GM19395 (cell line): ENCODE results near the gene FGF19.
"Not testable (repeated sequence)": the region's sequence is repeated elsewhere in the genome, so short reads cannot be mapped to it uniquely, and the experiment has no call there.

ENCODE experiments used
- ATAC-seq: cut with Tn5 transposase; IDR thresholded peaks from one replicate; pipeline ENCODE4 v1.9.1; 2021; ENCODE audit warnings: mild to moderate bottlenecking, moderate library complexity; ENCODE audit not compliant: unreplicated experiment

The FGF19 gene

DNA sequence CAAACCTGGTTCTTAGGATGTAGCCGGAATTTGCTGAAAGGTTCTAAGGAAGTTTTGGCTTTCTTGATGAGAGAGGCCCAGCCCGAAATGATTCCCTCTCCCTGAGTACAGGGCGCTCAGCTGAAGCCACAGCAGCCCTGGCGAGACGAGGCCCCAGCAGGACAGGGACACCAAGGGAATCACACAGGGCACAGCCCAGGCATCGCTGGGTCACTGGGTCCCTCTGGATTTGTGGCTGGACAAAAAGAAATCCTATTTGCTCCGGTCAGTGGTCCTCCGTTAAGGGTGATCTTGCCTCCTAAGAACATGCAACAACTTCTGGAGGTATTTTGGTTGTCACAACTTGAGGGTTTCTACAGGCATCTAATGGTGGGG, 6.4 kb downstream of the FGF19 start:
- ATAC-seq, result no peak

DNA sequence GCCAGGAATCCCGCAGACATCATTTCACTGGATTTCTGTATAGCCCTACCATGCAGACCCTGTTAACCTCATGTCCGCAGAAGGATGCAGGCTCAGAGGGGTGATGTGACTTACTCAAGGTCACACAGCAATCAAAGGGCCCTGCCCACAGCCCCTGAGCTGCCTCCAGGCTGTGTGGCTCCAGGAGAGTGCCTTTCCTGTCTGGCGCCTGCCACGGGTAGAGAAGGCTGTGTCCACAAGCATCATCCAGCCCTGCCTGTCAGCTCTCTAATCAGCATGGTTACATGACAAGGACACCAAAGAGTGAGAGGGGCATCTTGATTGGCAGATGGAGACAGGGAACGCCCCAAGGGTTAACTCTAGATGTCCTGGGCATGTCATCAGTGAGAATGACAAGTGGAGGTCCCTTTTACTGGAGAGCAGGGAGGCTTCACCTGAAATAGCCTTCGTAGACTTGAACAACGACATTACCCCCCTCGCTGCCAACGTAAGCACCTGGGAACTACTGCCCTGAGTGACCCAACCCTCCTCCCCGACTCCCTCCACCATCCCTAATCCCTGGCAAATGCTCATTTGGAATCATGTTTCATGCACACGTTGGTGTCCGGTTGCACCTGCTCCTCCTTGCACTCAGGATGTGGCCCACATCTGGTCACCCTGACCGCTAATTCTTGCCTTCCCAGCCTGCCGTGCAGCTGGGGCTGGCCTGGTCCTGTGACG, 6.9 kb downstream of the FGF19 start:
- ATAC-seq, result no peak

DNA sequence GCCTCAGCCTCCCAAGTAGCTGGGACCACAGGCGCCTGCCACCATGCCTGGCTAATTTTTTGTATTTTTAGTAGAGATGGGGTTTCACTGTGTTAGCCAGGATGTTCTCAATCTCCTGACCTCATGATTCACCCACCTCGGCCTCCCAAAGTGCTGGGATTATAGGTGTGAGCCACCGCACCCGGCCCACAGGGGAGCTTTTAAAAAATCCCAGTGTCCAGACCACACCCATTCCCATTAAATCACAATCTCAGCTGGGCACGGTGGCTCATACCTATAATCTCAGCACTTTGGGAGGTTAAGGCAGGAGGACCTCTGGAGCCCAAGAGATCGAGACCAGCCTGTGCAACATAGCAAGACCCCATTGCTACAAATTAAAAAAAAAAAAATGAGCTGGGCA, 7.8 kb downstream of the FGF19 start:
- ATAC-seq, result not testable (repeated sequence)

DNA sequence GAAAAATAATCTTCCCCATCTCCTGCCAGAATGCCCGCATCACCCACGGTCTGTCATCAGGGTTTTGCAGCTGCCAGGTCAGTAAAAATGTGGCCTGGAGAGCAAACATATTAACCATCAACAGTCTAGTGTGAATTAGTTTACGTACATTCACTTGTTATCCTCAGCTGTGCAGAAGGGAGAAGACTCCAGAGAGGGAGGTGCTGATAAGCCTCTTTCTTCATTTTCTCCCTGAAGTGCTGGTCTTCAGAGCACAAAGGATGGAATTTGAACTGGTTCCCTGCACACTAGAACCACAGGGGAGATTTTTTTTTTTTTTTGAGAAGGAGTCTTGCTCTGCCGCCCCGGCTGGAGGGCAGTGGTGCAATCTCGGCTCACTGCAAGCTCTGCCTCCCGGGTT, 8.2 kb downstream of the FGF19 start:
- no peak for ATAC-seq

DNA sequence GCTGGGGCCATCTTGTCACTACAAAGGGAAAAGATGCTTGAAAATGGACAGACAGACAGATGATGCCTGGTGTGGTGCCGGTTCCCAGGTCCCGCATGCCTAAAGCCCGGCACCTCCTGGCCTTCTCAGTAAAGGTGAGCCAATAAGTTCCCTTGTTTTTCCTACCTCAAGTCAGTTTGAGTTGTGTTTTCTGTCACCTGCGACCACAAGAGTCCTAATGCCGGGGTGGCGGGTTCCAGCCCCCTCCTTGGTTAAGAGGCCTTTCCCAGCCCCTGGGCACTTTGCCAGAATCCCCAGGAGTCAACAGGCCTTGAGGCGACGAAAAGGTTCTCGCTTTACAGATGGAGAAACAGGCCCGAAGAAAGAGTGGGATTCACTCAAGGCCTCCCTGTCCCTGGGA, 9.0 kb downstream of the FGF19 start:
- ATAC-seq, result no peak

DNA sequence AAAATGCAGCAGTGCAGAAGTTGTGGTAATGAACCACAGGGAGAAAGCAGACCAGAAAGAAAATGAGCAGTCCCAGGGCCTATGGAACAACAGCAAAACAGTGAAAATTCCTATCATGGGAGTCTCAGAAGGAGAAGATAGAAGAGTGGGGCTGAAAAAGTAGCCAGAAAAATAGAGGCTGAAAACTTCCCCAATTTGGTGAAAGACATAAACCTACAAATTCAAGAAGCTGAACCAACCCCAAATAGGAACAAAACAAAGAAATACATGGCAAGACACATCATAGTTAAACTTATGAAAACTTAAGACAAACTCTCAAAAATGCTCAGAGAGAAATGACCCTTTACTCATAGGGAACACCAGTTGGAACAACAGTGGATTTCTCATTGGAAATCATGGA, 11.4 kb downstream of the FGF19 start:
- ATAC-seq, result no peak

DNA sequence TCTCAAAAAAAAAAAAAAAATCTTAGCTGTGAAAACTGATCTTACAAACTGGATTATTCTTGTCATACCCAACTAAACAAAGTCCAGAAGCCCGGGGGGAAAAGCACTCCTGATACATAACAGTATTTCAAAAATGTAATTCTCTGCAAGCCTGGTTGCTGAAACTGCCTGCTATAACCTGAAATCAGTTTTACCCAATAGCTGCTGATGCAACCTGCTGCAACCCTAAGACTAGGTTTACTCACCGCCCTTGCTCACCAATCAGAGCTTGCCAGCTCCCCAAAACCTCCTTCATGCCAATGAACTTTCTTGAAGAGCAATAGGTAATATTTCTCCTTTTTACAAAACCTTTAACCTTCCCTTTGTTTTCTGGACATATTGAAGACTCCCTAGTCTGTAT, 12.4 kb downstream of the FGF19 start:
- ATAC-seq, result no peak

DNA sequence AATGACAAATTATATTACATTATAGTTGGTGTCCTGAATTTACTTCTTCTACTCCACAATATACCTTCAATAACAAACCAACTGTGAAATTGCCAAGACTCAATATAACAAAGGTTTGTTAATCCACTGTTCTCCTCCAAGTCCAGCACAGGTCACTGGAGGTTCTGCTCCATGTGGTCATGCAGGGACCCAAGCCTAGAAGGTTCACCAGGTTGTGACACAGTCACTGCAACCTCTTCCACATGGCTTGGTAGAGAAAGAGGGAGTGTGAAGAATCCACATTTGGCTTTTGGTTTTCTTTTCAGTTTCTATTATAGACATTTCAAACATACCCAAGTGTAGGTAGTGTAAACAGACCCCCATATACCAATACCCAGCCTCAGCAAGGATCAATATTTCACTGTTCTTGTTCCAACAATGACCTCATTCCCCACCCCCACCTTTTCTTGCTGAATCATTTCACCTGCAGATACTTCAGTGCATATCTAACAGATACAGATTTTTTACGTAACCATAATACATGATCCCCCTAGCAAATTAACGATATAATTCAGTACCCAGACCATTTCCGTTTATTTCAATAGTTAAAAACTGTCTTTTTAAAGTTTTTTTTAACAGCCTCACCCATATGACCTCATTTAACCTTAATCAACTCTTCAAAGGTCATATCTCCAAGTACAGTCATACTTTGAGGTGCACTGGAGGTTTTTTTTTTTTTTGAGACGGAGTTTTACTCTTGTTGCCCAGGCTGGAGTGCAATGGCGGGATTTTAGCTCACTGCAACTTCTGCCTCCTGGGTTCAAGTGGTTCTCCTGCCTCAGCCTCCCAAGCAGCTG, 14.1 kb downstream of the FGF19 start:
- no peak for ATAC-seq

DNA sequence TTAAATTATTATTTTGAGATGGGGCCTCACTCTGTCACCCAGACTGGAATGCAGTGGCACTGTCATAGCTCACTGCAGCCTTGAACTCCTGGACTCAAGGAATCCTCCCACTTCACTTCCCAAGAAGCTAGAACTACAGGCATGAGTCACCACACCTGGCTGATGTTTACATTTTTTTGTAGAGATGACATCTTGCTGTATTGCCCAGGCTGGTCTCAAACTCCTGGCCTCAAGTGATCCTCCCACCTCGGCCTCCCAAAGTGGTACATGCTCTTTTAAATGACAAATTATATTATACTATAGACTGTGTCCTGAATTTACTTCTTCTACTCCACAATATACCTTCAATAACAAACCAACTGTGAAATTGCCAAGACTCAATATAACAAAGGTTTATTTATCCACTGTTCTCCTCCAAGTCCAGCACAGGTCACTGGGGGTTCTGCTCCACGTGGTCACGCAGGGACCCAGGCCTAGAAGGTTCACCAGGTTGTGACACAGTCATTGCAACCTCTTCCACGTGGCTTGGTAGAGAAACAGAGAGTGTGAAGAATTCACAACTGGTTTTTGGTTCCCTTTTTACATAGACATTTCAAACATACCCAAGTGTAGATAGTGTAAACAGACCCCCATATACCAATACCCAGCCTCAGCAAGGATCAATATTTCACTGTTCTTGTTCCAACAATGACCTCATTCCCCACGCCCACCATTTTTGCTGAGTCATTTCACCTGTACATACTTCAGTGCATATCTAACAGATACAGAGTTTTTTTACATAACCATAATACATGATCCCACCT, 15.7 kb downstream of the FGF19 start:
- ATAC-seq, result not testable (repeated sequence)

DNA sequence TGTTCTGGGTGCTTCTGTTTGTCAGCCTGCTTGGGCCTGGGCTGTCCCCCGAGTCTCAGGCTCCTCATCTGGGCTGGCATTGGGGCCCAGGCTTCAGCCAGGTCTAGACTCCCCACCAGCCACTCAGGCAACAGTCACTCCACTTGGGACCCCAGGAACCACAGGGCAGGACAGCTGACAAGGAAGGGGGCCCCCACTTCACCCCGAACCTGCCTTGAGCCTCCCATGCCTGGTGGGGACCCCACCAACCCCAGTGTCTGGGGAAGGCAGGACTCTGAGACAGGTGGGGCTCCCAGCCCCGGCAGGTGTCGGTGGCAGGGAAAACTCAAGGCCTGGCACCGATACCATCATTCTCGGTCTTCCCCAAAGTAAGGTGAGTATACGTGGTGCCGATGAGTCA, 17.0 kb downstream of the FGF19 start:
- no peak for ATAC-seq

DNA sequence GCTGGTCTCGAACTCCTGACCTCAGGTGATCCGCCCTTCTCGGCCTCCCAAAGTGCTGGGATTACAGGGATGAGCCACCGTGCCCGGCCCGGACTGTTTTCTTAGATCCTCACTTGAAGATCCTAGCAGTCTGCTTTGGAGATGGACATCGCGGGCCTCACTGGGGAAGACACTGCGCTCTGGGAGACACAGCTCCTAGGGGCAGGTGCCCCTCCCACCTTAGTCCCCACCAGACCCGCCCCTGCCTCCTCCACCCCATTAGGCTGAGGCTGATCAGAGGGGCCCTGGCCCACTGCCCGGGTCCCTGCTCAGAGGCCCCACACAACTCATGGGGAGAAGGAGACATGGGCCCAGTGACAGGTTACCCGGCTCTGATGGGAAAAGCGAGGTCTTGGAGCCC, 17.4 kb downstream of the FGF19 start:
- ATAC-seq, result no peak

DNA sequence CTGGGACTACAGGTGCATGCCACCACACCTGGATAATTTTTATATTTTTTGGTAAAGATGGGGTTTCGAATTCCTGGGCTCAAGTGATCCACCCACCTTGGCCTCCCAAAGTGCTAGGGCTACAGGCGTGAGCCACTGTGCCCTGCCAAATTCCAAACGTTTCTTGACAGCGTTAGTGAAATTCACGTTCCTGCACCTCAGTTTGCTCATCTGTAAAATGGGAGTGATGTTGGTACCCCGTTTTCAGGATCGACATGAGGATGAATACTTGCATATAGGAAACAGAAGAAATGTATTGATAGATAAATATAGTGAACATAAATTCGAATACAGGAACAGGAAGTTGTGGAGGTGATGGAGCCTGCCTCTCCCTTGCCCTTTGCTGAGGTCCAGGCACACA, 18.5 kb downstream of the FGF19 start:
- ATAC-seq, result no peak

DNA sequence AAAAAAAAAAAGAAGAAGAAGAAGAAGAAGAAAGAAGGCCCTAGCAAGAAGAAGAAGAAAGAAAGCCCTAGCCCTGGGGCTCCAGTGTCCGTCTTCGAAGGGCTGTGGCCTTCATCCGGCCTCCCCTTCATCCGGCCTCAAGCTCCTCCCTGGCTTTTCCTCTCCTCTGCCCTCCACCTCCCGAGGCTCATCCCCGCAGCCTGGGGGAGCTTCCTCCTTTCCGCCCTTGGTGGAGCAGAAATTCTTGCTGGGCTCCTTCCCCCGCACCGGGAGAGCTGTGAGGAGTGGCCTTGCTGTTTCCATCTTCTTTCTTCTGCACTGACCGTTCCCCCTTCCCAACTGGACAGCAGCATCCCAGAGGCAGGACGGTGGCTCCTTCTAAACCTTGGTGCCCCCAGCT, 19.2 kb downstream of the FGF19 start:
- no peak for ATAC-seq

DNA sequence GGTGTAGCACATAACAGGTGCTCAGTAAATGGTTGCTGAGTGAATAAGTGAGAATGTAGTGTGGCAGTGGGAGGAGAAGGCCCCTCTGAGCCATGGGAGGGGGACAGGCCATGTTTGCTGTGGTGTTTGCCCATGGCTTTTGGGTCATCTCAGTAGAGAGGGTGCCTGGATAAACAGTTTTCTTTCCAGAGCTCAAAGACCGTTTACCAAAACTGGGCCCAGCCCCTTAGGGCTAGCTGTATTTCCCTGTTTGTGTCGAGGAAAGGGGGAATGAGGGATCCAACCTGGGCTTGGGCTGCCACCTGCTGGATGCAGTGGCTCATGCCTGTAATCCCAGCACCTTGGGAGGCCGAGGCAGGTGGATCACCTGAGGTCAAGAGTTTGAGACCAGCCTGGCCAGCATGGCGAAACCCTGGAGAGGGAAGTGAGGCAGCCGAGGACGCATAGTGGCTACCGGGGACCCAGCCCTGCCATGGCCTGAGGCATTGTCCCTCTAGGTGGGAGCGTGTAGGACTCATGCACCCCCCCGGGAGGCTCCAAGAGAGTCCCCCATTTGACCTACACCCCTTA, 20.0 kb downstream of the FGF19 start:
- no peak for ATAC-seq

DNA sequence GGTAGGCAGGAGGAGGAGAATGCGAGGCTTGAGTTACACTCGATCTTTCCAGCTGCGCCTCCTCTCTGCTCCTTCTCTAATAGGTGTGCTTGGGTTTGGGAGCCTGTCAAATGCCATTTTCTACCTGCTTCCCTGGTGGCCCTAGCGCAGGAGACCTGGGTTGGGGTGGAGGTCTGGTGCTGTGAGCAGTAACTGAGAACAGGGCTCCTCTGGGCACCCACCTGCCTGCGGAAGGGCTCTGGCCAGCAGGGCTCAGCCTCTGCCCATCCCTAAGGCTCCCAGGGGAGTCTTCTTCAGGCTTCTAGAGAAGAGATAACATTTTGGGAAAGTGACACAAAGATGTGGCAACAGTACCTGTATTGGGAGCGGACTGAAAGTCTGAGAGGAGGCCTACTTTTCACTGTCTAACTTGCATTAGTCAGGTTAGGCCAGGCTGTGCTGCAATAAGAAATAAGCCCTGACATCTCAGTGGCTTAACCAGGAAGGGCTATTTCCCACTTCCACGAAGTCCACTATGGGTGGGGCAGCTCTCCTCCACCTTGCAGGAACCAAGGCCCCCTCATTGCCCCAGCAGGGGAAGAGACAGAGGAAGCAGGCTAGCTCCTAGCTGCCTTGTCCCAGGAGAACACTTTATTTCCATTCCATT, 21.0 kb downstream of the FGF19 start:
- ATAC-seq, result no peak

DNA sequence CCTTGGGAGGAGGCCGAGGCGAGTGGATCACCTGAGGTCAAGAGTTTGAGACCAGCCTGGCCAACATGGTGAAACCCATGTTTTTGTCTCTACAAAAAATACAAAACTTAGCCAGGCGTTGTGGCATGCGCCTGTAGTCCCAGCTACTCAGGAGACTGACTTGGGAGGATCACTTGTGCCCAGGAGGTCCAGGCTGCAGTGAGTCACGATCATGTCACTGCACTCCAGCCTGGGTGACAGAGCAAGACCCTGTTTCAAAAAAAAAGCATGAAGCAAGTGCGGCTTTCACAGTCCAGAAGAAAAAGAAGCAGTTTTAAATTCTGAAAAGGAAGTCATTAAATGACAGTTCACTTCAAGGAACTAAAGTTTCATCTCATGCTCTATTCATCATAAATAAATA, 21.6 kb downstream of the FGF19 start:
- no peak for ATAC-seq

DNA sequence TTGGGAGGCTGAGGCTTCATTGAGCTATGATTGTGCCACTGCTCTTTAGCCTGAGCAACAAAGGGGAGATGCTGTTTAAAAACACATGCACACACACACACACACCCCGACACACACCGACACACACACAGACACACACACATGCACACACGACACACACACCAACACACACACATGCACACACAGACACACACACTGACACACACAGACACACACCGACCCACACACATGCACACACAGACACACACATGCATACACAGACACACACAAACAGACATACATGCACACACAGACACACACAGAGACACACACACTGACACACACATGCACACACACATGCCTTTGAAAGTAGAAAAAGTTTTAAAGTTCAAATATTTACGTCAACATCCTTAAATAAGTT, 23.1 kb downstream of the FGF19 start:
- no peak for ATAC-seq

DNA sequence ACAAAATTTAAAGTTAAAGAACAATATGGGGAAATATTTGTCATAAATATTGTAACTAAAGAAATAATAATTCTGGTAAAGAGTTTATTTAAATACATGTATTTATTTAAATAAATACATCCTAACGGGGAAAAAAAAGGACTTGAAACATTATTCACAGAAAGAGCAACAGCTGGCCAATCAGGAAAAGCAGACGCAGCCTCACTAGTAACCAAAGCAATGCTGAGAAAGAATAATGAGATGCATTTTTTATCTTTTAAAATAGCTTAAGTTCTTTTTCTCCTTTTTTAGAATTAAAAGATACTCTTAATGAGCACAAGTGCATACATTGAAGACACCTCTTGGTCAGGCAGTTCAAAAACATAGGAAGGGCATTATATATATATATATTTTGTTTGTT, 26.1 kb downstream of the FGF19 start:
- no peak for ATAC-seq

DNA sequence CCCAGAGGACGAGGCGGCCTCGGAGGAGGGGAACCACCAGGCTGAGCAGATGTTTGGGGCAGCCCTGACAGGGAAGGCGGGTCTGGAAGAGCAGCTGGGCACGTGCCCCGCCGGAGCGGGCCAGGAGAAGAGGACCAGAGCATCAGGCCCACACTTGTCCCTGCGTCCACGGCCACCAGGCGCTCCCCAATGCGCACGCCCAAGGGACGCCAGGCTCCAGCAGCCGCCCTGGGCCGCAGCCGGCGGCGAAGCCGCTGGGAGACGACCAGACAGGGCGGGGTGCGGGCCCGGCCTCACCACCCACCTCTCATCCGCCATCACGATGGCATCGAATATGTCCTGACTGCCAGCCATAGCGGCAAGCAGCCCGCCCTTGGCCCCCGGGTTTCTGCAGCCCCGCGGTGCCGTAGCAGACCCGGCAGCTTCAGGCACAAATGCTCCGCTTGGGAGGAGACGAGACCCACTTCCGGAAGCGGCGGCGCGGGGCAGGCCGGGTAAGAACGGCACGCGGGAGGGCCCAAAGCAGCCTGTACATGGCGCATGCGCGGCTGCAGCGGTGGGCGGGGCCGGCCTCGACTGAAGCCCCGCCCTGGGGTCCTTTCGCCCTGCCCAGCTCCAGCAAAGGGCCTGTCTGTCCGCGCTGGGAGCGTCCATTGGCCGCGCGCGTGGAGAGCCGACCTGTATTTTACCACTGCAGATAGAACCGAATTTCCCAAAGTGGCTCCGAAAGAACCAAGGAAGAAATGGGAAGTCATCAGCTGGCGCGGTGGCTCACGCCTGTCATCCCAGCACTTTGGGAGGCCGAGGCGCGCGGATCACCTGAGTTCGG, 28.7 kb downstream of the FGF19 start, which contains the start of gene LTO1:
Gene LTO1, minus strand, starts transcription at position 468 of the 829 bp plus-strand sequence. Its CDS starts 114 bp downstream, at position 354.
- ATAC-seq, result peak; percentile 85
